Activated CD4-positive, alpha-beta T cell treated with anti-CD3 and anti-CD28 coated beads, Interleukin-2, amount 10 ng/mL, durations not matched to agents 7 days and 5 days (primary cell): ENCODE data around the gene UGT1A4. TPM values are rescaled to one million over a fixed set of nuclear protein-coding genes. Genes with fewer than 3 reads are reported as not detected.

Experiments used
- CTCF ChIA-PET: fragments of 350-600 bp; sonication (Branson Sonifier 250); formaldehyde crosslinking; loops from one replicate; lab custom pipeline; 2021; ENCODE audit warnings: antibody characterized with exemption; lab: Charles Lee
- POLR2A ChIA-PET: fragments of 350-600 bp; sonication (Branson Sonifier 250); formaldehyde crosslinking; loops from one replicate; lab custom pipeline; 2021; ENCODE audit warnings: antibody characterized with exemption; lab: Charles Lee
- DNase-seq: peaks from one replicate; pipeline ENCODE4 v3.0.0-alpha.2; 2020
- H3K27ac Mint-ChIP-seq: one replicate; pipeline ENCODE4 v1.8.0; 2021; ENCODE audit warnings: mild to moderate bottlenecking, moderate library complexity, mixed read lengths
- H3K27me3 Mint-ChIP-seq: one replicate; pipeline ENCODE4 v1.8.0; 2021; ENCODE audit warnings: mixed read lengths
- H3K36me3 Mint-ChIP-seq: one replicate; pipeline ENCODE4 v1.8.0; 2021; ENCODE audit warnings: low read depth, mixed read lengths
- H3K4me1 Mint-ChIP-seq: one replicate; pipeline ENCODE4 v1.8.0; 2021; ENCODE audit warnings: mixed read lengths
- H3K4me3 Mint-ChIP-seq: one replicate; pipeline ENCODE4 v1.8.0; 2021; ENCODE audit warnings: mild to moderate bottlenecking, moderate library complexity, mixed read lengths
- H3K9me3 Mint-ChIP-seq: one replicate; pipeline ENCODE4 v1.8.0; 2021; ENCODE audit warnings: mixed read lengths
- total RNA-seq, 2 experiments: library from RNA; stranded (reverse); gene quantifications; one replicate each; pipeline ENCODE4 v1.2.3, GENCODE V29; 2021

The UGT1A4 gene
- total RNA-seq, 2 experiments from 2014 or later: not detected

DNA sequence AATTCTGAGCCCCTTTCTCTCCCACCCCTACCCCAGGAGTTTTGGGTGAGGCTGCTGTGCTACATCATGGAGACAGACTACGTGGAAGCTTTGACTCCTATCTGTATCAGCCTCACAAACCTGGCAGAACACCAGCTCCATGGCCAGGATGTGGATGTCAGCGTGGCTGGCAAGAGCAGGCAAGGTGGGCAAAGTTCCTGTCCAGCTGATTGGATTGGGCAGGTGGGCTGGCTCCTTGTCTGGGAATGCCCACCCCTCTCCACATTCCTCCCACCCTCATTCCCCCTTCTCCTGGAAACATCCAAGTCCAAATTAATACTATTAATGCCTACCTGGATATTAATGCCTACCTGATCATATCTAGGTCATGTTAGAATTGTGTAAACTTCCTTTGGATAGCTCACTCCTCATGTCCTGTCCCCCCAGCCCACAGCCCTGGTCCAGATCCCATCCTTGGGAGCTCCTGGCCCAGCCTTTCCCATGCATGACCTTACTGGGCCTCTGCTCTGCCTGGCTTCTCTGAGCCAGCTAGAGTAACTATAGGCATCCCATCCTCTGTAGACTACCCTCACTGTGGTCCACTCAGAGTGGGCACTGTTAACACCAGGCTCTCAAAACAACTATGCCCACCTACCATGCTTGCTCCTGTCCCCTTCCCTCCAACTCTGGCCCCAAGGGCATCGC, 83.7 kb downstream of the UGT1A4 start:
- H3K4me1 Mint-ChIP-seq: no peaks in the 10 kb centered on the region

DNA sequence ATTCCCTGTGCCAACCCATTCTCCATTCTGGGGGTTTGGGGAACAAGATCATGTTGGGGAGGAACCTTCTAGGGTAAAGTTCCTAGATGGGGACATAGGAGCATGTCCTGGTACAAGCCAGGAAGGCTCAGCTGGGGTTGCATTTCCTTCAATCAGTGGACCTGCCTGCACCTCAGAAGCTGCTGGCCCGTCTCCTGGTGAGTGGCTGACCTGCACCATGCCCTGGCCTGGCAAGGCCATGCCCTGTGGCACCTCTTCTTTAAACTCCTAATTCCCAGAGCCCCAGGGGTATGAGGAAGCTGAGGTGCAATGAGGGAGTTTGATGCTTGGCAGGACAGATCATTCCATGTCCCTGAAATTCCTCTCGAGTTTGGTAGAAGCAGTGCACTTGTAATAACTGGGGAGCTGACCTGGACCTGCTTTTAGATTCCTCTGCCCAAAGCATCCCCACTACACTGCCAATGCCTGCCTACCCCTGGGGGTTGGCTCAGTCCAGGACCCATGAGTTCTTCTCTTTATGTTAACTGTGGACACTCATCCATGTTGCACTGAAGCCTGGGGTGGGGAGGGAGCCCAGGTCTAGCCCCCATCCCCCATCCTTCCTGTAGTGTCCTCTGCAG, 84.9 kb downstream of the UGT1A4 start:
- ChIA-PET CTCF (no interaction called here), POLR2A (no interaction called here)
- Mint-ChIP-seq H3K27ac (no peak overlapping the region), H3K36me3 (no peaks in the 10 kb centered on the region), H3K9me3 (no peaks in the 10 kb centered on the region), H3K4me3 (no peak overlapping the region), H3K4me1 (no peaks in the 10 kb centered on the region), H3K27me3 (no peaks in the 10 kb centered on the region)
- DNase-seq: no peak

More for the DNA sequence above, 83.7 kb downstream of the UGT1A4 start:
- H3K36me3 Mint-ChIP-seq: no peaks in the 10 kb centered on the region
- H3K9me3 Mint-ChIP-seq: no peaks in the 10 kb centered on the region
- POLR2A ChIA-PET: no interaction called here
- no peak for DNase-seq
- no peak overlapping the region for H3K27ac Mint-ChIP-seq
- H3K27me3 Mint-ChIP-seq: no peaks in the 10 kb centered on the region
- H3K4me3 Mint-ChIP-seq: no peak overlapping the region
- CTCF ChIA-PET: interaction anchor here (0.5 kb wide), 1 partner anchor 611 kb away, joined by 3 read pairs; no protein-coding TSS in a partner anchor

DNA sequence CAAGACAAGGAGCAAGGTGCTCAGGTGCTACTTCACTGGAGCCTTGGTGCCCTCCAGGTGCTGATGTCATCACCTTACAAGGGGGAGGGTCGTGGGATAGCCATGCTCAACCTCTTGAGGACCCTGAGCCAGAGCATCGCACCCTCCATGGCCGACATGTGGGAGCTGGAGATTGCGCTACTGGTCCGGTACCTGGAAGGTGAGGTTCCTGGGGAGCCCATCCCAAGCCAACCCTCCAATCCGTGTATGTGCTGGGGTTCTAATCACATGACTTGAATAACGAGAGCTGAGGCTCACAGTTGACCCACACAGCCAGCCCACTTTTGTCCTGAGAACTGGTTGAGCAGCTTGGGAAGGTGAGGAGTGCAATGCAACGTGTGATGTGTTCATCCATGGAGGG, 85.5 kb downstream of the UGT1A4 start:
- ChIA-PET CTCF (interaction anchor here (0.7 kb wide), 1 partner anchor 11 kb away, joined by 3 read pairs; no protein-coding TSS in a partner anchor), POLR2A (no interaction called here)
- Mint-ChIP-seq H3K27me3 (no peaks in the 10 kb centered on the region), H3K27ac (no peak overlapping the region), H3K36me3 (no peaks in the 10 kb centered on the region), H3K4me1 (no peaks in the 10 kb centered on the region), H3K9me3 (no peaks in the 10 kb centered on the region), H3K4me3 (no peak overlapping the region)
- DNase-seq: no peak

DNA sequence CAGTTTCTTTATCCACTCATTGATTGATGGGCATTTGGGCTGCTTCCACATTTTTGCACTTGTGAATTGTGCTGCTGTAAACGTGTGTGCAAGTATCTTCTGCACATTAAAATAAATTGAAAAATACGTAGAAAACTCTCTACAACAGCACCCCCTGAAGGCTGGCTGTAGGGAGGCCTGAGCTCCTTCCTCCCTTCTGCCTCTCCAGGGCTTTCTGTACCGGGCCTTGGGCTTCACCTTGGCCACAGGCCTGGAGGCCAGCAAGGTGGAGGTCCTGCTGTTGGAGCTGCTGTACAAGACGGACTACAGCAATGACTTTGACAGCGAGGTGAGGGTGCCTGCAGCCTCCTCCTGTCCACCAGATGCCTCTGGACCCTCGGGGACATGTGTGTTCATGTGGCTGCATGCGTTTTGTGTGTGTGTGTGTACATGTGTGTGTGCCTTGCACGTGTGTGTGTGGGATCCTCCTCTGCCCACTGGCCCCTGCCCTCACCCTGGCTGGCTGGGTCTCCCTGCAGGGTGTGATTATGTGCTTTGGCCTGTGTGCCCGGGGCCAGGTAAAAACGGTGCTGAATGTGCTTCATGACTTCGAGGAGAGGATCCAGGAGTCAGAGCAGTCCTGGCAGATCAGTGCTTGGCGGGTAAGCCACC, 88.8 kb downstream of the UGT1A4 start:
- no peak overlapping the region for H3K4me3 Mint-ChIP-seq
- DNase-seq: no peak
- H3K27me3 Mint-ChIP-seq: no peaks in the 10 kb centered on the region
- CTCF ChIA-PET: interaction anchor here (0.6 kb wide), 1 partner anchor 19 kb away, joined by 4 read pairs; no protein-coding TSS in a partner anchor
- H3K27ac Mint-ChIP-seq: no peak overlapping the region
- no peaks in the 10 kb centered on the region for H3K9me3 Mint-ChIP-seq
- POLR2A ChIA-PET: no interaction called here
- no peaks in the 10 kb centered on the region for H3K36me3 Mint-ChIP-seq
- no peaks in the 10 kb centered on the region for H3K4me1 Mint-ChIP-seq

DNA sequence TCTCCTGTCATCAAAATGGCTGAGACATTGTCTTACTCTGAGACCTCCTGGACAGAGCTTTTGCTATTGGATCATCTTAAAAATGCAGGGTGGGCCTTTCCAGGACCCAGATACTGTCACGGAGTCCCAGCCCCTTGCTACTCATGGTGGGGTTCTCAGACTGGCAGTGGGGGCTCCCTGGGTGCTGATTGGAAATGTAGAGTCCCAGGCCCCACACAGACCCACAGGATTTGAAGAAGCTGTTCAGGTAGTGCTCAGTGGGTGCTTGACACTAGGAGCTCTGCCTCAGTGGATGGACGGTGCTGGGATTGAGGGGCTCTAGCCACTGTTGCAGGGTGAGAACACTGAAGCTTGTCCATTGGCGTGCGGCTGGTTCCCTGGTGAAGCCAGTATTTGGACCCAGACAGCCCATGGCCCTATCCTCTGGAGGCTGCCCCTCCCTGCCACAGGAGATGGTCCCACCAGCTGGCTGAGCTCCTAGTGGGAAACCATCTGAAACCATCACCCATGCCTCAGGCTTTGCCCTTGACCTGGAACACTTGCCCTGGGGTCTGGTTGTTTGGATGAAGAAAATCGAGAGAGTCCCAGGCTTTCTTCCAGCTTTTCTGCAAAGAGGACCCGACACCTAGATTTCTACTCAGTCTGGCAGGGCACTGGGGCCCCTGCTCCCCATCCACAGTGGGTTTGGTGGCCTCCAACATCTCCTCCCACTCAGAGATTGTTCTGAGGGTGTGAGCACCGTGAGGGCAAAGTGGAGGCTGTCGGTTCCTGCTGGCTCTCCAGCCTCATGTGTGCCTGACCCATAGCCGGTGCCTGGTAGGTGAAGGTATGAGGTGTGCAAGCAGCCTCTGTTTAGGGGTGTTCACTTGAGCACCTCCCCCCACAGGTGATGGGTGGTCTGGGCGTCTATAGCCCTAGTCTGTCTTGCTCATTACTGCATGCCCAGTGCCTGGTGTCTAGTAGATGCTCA, 89.7 kb downstream of the UGT1A4 start:
- H3K9me3 Mint-ChIP-seq: no peaks in the 10 kb centered on the region
- no peaks in the 10 kb centered on the region for H3K36me3 Mint-ChIP-seq
- no peak overlapping the region for H3K4me3 Mint-ChIP-seq
- CTCF ChIA-PET: interaction anchor here (0.6 kb wide), 1 partner anchor 19 kb away, joined by 4 read pairs; no protein-coding TSS in a partner anchor
- no peak overlapping the region for H3K27ac Mint-ChIP-seq
- H3K27me3 Mint-ChIP-seq: no peaks in the 10 kb centered on the region
- no peak for DNase-seq
- H3K4me1 Mint-ChIP-seq: no peaks in the 10 kb centered on the region
- POLR2A ChIA-PET: no interaction called here

DNA sequence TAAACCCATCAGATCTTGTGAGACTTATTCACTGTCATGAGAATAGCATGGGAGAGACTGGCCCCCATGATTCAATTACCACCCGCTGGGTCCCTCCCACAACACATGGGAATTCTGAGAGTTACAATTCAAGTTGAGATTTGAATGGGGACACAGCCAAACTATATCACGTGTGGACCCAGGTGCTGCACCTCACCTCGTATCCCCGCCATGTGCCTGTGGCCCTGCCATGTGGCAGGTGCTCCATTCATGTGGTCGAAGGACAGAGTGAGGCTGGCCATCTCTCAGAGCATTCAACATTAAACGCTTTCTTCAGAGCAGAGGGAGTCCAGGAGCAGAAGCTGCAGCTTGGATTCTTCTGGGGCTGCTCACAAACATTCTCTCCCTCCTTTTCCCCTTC, 91.8 kb downstream of the UGT1A4 start:
- DNase-seq: no peak
- ChIA-PET POLR2A (no interaction called here), CTCF (no interaction called here)
- Mint-ChIP-seq H3K36me3 (no peaks in the 10 kb centered on the region), H3K27me3 (peaks cover 5% of the 10 kb centered on the region), H3K4me1 (no peaks in the 10 kb centered on the region), H3K9me3 (no peaks in the 10 kb centered on the region), H3K27ac (no peak overlapping the region), H3K4me3 (no peak overlapping the region)

DNA sequence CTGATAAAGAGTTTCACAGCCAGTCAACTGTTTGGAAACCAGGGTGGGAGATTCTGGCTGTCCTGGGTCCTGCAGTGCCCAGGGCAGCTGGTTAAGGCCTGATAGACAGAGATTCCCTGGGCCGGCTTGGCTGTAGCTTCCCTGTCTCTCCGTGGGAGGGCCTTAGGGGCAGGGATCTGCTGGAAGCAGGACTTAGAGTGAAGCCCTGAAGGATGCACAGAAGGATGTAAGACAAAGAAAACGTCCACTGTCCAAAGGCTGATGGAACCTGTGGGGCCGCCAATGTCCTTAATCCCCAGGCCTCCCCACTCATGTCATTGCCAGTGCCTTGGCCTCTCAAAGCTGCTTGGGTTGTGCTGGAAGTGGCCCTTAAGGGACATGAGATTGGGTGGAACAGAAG, 92.6 kb downstream of the UGT1A4 start:
- Mint-ChIP-seq H3K9me3 (no peaks in the 10 kb centered on the region), H3K27ac (no peak overlapping the region), H3K27me3 (peaks cover 7% of the 10 kb centered on the region), H3K4me1 (no peaks in the 10 kb centered on the region), H3K4me3 (no peak overlapping the region), H3K36me3 (no peaks in the 10 kb centered on the region)
- DNase-seq: no peak
- ChIA-PET CTCF (no interaction called here), POLR2A (interaction anchor here (0.6 kb wide), 1 partner anchor 298 kb away, joined by 4 read pairs; no protein-coding TSS in a partner anchor)

DNA sequence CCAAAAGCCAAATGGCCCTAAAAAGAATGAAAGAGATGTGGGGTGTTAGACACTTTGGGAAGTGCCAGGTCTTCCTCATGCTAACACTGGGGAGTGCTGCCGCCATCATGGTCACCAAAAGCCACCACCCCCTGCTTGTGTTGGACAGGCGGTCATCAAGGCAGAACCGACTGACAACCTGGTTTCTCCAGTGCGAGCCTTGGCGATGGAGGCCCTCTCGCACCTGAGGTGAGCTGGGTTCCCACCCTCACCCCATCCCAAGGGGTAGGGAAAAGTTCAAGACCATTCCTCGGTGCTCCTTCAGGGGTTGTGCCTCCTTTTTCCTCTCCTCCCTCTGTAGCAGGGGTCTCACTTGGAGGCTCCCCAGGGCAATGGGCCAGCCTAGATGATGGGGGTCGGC, 93.2 kb downstream of the UGT1A4 start:
- H3K27me3 Mint-ChIP-seq: peaks cover 7% of the 10 kb centered on the region
- no peaks in the 10 kb centered on the region for H3K4me1 Mint-ChIP-seq
- H3K9me3 Mint-ChIP-seq: no peaks in the 10 kb centered on the region
- no peak overlapping the region for H3K27ac Mint-ChIP-seq
- no peak overlapping the region for H3K4me3 Mint-ChIP-seq
- POLR2A ChIA-PET: no interaction called here
- H3K36me3 Mint-ChIP-seq: no peaks in the 10 kb centered on the region
- DNase-seq: no peak
- CTCF ChIA-PET: no interaction called here

DNA sequence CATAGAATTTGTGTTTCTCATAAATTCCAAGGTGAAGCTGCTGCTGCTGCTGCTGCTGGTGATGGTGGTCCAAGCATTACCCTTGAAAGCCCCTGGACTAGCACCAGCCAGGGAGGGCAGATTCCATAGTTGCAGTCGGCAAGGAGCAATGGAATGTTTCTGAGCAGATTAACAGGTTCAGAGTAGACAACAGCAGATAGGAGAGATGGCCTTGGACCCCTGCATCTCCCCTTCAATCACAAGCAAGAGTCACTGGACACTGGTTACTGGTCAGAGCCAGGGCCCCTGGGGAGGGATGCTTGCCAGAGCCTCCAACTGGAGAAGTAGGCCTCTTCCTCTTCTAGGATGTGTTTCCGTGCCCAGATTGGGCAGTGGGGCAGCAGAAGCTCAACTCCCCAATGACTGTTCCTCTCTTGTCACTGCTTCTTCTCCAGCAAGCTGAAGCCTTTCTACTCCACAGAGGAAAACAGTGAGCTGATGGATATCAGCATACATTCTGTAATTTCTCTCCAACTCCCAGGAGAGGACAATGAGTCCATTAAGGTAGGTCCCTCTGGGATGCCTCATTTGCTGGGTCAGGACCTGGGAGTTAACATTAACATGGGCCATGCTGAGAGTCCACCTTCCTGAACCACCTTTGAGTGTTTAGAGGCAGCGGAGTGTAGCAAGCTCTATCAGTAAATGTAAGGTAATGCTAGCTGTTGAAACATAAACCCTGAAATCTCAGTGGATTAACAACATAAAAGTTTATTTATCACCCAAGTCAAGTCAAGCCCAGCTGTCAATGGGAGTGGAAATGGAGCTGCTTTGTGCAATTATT, 94.9 kb downstream of the UGT1A4 start:
- H3K4me1 Mint-ChIP-seq: no peaks in the 10 kb centered on the region
- H3K9me3 Mint-ChIP-seq: no peaks in the 10 kb centered on the region
- no peaks in the 10 kb centered on the region for H3K36me3 Mint-ChIP-seq
- peaks cover 7% of the 10 kb centered on the region for H3K27me3 Mint-ChIP-seq
- H3K27ac Mint-ChIP-seq: no peak overlapping the region
- POLR2A ChIA-PET: no interaction called here
- no peak for DNase-seq
- CTCF ChIA-PET: interaction anchor here (0.6 to 1.0 kb wide), 4 partner anchors 11 to 50 kb away, joined by 3 to 5 read pairs (median 4); no protein-coding TSS in a partner anchor
- no peak overlapping the region for H3K4me3 Mint-ChIP-seq

DNA sequence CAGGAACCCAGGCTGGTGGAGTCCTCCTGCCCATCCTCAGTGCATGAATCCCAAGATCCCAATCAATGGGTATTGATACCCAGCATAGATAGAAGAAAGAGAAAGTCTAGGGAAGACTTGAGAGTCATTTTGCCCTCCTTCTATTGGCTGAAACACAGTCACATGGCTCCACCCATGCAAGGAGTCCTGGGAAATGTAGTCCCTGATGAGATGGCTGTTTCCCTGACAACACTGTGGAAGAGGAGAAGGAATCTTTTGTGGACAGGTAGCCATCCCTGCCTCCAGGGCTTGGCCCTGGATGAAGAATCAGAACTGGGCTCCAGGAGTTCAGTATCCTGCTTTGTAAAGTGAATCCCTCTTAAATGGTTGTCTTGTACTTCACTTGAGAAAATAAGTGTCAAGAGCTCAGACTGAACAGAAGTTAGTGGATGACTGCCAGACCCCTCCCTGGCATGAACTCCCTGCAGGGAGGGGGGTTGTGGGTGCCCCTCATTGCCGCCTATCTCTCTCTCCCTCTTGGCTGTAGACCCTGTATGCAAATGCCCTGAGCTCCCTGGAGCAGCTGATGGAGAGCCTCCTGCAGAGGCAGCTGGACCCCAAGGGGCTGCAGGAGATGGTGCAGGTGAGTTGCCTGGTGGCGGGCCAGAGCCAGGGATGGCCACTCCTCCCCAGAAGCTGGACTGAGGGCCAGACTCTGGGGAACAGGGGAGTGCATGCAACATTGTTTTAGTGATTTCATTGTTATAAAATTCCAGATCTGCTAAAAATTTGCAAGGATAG, 95.7 kb downstream of the UGT1A4 start:
- CTCF ChIA-PET: interaction anchor here (0.6 to 1.0 kb wide), 4 partner anchors 10 to 50 kb away, joined by 3 to 5 read pairs (median 3); no protein-coding TSS in a partner anchor
- POLR2A ChIA-PET: no interaction called here
- Mint-ChIP-seq H3K9me3 (no peaks in the 10 kb centered on the region), H3K27ac (no peak overlapping the region), H3K4me1 (no peaks in the 10 kb centered on the region), H3K36me3 (no peaks in the 10 kb centered on the region), H3K4me3 (no peak overlapping the region), H3K27me3 (peaks cover 7% of the 10 kb centered on the region)
- no peak for DNase-seq

DNA sequence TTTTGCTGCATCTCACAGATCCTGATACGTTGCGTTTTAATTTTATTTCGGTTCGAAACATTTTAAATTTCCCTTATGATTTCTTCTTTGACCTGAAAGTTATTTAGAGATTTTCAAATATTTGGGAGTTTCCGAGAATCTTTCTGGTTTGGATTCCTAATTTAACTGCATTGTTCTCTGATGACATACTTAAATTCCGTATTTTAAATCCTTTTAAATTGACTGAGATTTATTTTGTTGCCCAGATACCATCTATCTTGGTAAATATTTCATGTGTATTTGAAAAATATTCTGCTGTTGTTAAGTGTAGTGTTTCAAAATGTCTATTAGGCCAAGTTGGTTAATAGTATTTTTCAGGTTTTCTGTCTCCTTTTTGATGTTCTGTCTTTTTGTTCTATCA, 97.3 kb downstream of the UGT1A4 start:
- no peak overlapping the region for H3K27ac Mint-ChIP-seq
- no peak overlapping the region for H3K4me3 Mint-ChIP-seq
- H3K9me3 Mint-ChIP-seq: no peaks in the 10 kb centered on the region
- ChIA-PET POLR2A (no interaction called here), CTCF (no interaction called here)
- no peaks in the 10 kb centered on the region for H3K36me3 Mint-ChIP-seq
- H3K27me3 Mint-ChIP-seq: peaks cover 7% of the 10 kb centered on the region
- no peaks in the 10 kb centered on the region for H3K4me1 Mint-ChIP-seq
- DNase-seq: no peak
